Ascending aorta (tissue), 2 donors: ENCODE results near the gene BAZ2B. TPM values are rescaled to one million over a fixed set of nuclear protein-coding genes. Genes with fewer than 3 reads are reported as not detected.

Source experiments
- DNase-seq, 2 donors: peaks; one replicate each; pipeline ENCODE4 v3.0.0-alpha.2; 2019; ENCODE audit warnings: low spot score in 2 of 2
- H3K27ac ChIP-seq, 2 donors: fragments of 200-600 bp; sonication (generic); one replicate each; pipeline ENCODE4 v1.5.1; 2016 to 2017; ENCODE audit warnings: mild to moderate bottlenecking in 1 of 2
- H3K27me3 ChIP-seq: fragments of 200-600 bp; sonication (generic); one replicate; pipeline ENCODE4 v1.5.1; 2017
- H3K36me3 ChIP-seq, 2 donors: fragments of 200-600 bp; sonication (generic); one replicate each; pipeline ENCODE4 v1.5.1; 2016
- H3K4me1 ChIP-seq, 2 donors: fragments of 200-600 bp; sonication (generic); one replicate each; pipeline ENCODE4 v1.5.1; 2016 to 2017; ENCODE audit warnings: mild to moderate bottlenecking in 1 of 2
- H3K4me3 ChIP-seq, 2 donors: fragments of 200-600 bp; sonication (generic); one replicate each; pipeline ENCODE4 v1.5.1; 2016 to 2017; ENCODE audit warnings: mild to moderate bottlenecking in 1 of 2
- H3K9me3 ChIP-seq, 2 donors: fragments of 200-600 bp; sonication (generic); one replicate each; pipeline ENCODE4 v1.5.1; 2016
- CTCF ChIP-seq, 3 experiments: fragments of 200-600 bp in 2 of 3; fragments of 450-650 bp in 1 of 3; sonication (generic) in 2 of 3; IDR thresholded peaks; one replicate each; pipeline ENCODE4 v1.5.1; 2016 to 2019; ENCODE audit warnings: antibody characterized with exemption in 3 of 3, mild to moderate bottlenecking in 1 of 3, moderate library complexity in 1 of 3
- intact Hi-C: fragments of 100-400 bp; cut with DNase I; formaldehyde crosslinking; loops from one replicate; pipeline ENCODE4 v1.15.1; 2023
- total RNA-seq: library from RNA; depleted of rRNA; stranded (reverse); fragments of >200 nt; gene quantifications from one replicate; pipeline ENCODE4 v1.1.0, GENCODE V29; 2016

The BAZ2B gene
- total RNA-seq, 1 donor from 2014 or later: 30.8 TPM

- Histone ChIP-seq H3K9me3 (peaks cover 0 to 10% of the 10 kb centered on the region in 2 donors), H3K27ac (peak overlapping the region in 1 of 2 donors; percentile 5), H3K36me3 (no peaks in the 10 kb centered on the region), H3K4me3 (no peak overlapping the region), H3K4me1 (no peaks in the 10 kb centered on the region), H3K27me3 (no peaks in the 10 kb centered on the region)
- no peak for DNase-seq
- no peak for TF ChIP-seq CTCF (IDR thresholded peaks at IDR 0.05)
- intact Hi-C loops: no loop called here
Measured at GRCh38 chr2:159497256-159497655, 119.1 kb downstream of the BAZ2B start.

GRCh38 chr2:159489476-159489875, 126.9 kb downstream of the BAZ2B start:
- no peaks in the 10 kb centered on the region for H3K36me3 ChIP-seq
- no peaks in the 10 kb centered on the region for H3K27me3 ChIP-seq
- no peak overlapping the region for H3K27ac ChIP-seq
- intact Hi-C loops: no loop called here
- no peak overlapping the region for H3K4me3 ChIP-seq
- no peak for DNase-seq
- no peaks in the 10 kb centered on the region for H3K9me3 ChIP-seq
- no peak for TF ChIP-seq CTCF (IDR thresholded peaks at IDR 0.05)
- no peaks in the 10 kb centered on the region for H3K4me1 ChIP-seq

- H3K4me1 ChIP-seq: peaks cover 0 to 2% of the 10 kb centered on the region in 2 donors
- no peaks in the 10 kb centered on the region for H3K27me3 ChIP-seq
- intact Hi-C loops: no loop called here
- H3K36me3 ChIP-seq: no peaks in the 10 kb centered on the region
- no peak overlapping the region for H3K27ac ChIP-seq
- no peak overlapping the region for H3K4me3 ChIP-seq
- no peaks in the 10 kb centered on the region for H3K9me3 ChIP-seq
- no peak for TF ChIP-seq CTCF (IDR thresholded peaks at IDR 0.05)
- DNase-seq: no peak
Measured at GRCh38 chr2:159484532-159484931, 131.8 kb downstream of the BAZ2B start.

GRCh38 chr2:159476329-159476728, 140.0 kb downstream of the BAZ2B start:
- Histone ChIP-seq H3K9me3 (no peaks in the 10 kb centered on the region), H3K27me3 (no peaks in the 10 kb centered on the region), H3K4me3 (no peak overlapping the region), H3K27ac (no peak overlapping the region), H3K4me1 (peaks cover 0 to 2% of the 10 kb centered on the region in 2 donors), H3K36me3 (peaks cover 17 to 32% of the 10 kb centered on the region in 2 donors)
- no peak for DNase-seq
- intact Hi-C loops: no loop called here
- no peak for TF ChIP-seq CTCF (IDR thresholded peaks at IDR 0.05)

- DNase-seq: no peak
- intact Hi-C loops: no loop called here
- TF ChIP-seq CTCF (IDR thresholded peaks at IDR 0.05): no peak
- Histone ChIP-seq H3K27ac (no peak overlapping the region), H3K9me3 (no peaks in the 10 kb centered on the region), H3K4me3 (no peak overlapping the region), H3K36me3 (peaks cover 17 to 32% of the 10 kb centered on the region in 2 donors), H3K4me1 (peaks cover 0 to 1% of the 10 kb centered on the region in 2 donors), H3K27me3 (no peaks in the 10 kb centered on the region)
Measured at GRCh38 chr2:159475793-159476192, 140.6 kb downstream of the BAZ2B start.

GRCh38 chr2:159471340-159471739, 145.0 kb downstream of the BAZ2B start:
- intact Hi-C loops: no loop called here

More at GRCh38 chr2:159471340-159471739, 145.0 kb downstream of the BAZ2B start:
- Histone ChIP-seq H3K36me3 (peaks cover 9 to 14% of the 10 kb centered on the region in 2 donors), H3K4me1 (no peaks in the 10 kb centered on the region), H3K27ac (no peak overlapping the region), H3K27me3 (no peaks in the 10 kb centered on the region), H3K9me3 (no peaks in the 10 kb centered on the region), H3K4me3 (no peak overlapping the region)
- DNase-seq: no peak
- TF ChIP-seq CTCF (IDR thresholded peaks at IDR 0.05): no peak
